HepG2 (cell line): ENCODE results near the gene CLDN4. TPM values are rescaled to one million over a fixed set of nuclear protein-coding genes. Genes with fewer than 3 reads are reported as not detected.

Source experiments
- ATAC-seq: fragments of 200-7000 bp; cut with Tn5 transposase; 3 replicates; pipeline ENCODE4 v1.9.1; 2020; ENCODE audit warnings: mild to moderate bottlenecking, moderate library complexity
- BruUV-seq: library from RNA; stranded (reverse); fragments of 400-500 nt; replicated peaks from 2 replicates; lab custom pipeline; 2021; lab: Mats Ljungman, UMichigan
- CTCF ChIA-PET: fragments of 300-600 bp; formaldehyde crosslinking; extraction: SDS; loops from one replicate; lab custom pipeline; 2021; ENCODE audit warnings: low total read pairs, inconsistent platforms, low intra/inter-chr PET ratio; lab: Yijun Ruan, JAX
- POLR2A ChIA-PET: fragments of 350-600 bp; sonication (Branson Sonifier 250); formaldehyde crosslinking; loops from one replicate; lab custom pipeline; 2020; ENCODE audit warnings: antibody characterized with exemption, inconsistent platforms; lab: Yijun Ruan, JAX
- DNase-seq: peaks from one replicate; pipeline ENCODE4 v3.0.0-alpha.2; 2015; ENCODE audit warnings: low spot score
- FAIRE-seq: peaks from 3 replicates; lab custom pipeline; 2011; peaks lifted over from hg19 to GRCh38; lab: Jason Lieb, UNC
- H2AFZ ChIP-seq: one replicate; pipeline ENCODE4 v1.6.1; 2011; ENCODE audit warnings: low read length, inconsistent platforms
- H3K27ac ChIP-seq: fragments of 300-600 bp; 3 replicates; pipeline ENCODE4 v1.8.0; 2011; ENCODE audit warnings: mixed run types, mild to moderate bottlenecking, mixed read lengths, low read length, inconsistent platforms; ENCODE audit not compliant: insufficient read depth; ENCODE audit errors: extremely low read length
- H3K27me3 ChIP-seq, 2 experiments: fragments of 200-600 bp in 1 of 2; 2 replicates in 1 of 2; 3 replicates in 1 of 2; pipeline versions ENCODE4 v1.6.0 to v1.8.0; 2011; ENCODE audit warnings: low read length in 2 of 2, mild to moderate bottlenecking in 2 of 2, moderate library complexity in 2 of 2, inconsistent platforms in 1 of 2; ENCODE audit not compliant: insufficient read depth in 2 of 2, control insufficient read depth in 1 of 2
- H3K36me3 ChIP-seq, 2 experiments: fragments of 200-600 bp in 1 of 2; replicated peaks in 1 of 2; 2 replicates in 1 of 2; 3 replicates in 1 of 2; pipeline versions ENCODE4 v1.5.1 to v1.8.0; 2011; ENCODE audit warnings: low read length in 2 of 2, inconsistent platforms in 1 of 2; ENCODE audit not compliant: insufficient read depth in 2 of 2, control insufficient read depth in 1 of 2
- H3K4me1 ChIP-seq: 2 replicates; pipeline ENCODE4 v1.5.1; 2012; ENCODE audit warnings: low read length, inconsistent platforms; ENCODE audit not compliant: insufficient read depth
- H3K4me2 ChIP-seq: 2 replicates; pipeline ENCODE4 v1.6.0; 2011; ENCODE audit warnings: low read depth, low read length, inconsistent platforms
- H3K4me3 ChIP-seq, 3 experiments: fragments of 200-600 bp in 1 of 3; sonication (generic), shearing (Covaris generic) in 1 of 3; replicated peaks in 1 of 3; 2 replicates each; pipeline ENCODE4 v1.5.1; 2011 to 2016; ENCODE audit warnings: low read length in 3 of 3, inconsistent platforms in 2 of 3, low read depth in 2 of 3, mild to moderate bottlenecking in 2 of 3, control low read depth in 1 of 3, mixed read lengths in 1 of 3; ENCODE audit not compliant: insufficient read depth in 1 of 3
- H3K79me2 ChIP-seq: one replicate; pipeline ENCODE4 v1.6.1; 2011; ENCODE audit warnings: low read length, inconsistent platforms; ENCODE audit not compliant: insufficient read depth
- H3K9ac ChIP-seq: 2 replicates; pipeline ENCODE4 v1.6.0; 2011; ENCODE audit warnings: mild to moderate bottlenecking, low read depth, low read length, inconsistent platforms; ENCODE audit not compliant: insufficient read depth
- H3K9me3 ChIP-seq: 2 replicates; pipeline ENCODE4 v1.5.1; 2012; ENCODE audit warnings: mild to moderate bottlenecking, low read length
- H4K20me1 ChIP-seq: 2 replicates; pipeline ENCODE4 v1.6.0; 2011; ENCODE audit warnings: inconsistent platforms, mild to moderate bottlenecking, low read length, moderate library complexity; ENCODE audit not compliant: insufficient read depth
- JARID2 ChIP-seq: sonication (generic); formaldehyde crosslinking; IDR thresholded peaks from 2 replicates; pipeline ENCODE4 v1.8.1; 2023; ENCODE audit warnings: missing genetic modification reagents, inconsistent platforms; ENCODE audit not compliant: insufficient replicate concordance
- XBP1 ChIP-seq: sonication (generic); formaldehyde crosslinking; IDR thresholded peaks from 2 replicates; pipeline ENCODE4 v1.5.0; 2020; ENCODE audit warnings: missing genetic modification reagents
- ZNF18 ChIP-seq: sonication (generic); formaldehyde crosslinking; IDR thresholded peaks from 2 replicates; pipeline ENCODE4 v1.8.0; 2022; ENCODE audit warnings: mild to moderate bottlenecking, missing genetic modification reagents; ENCODE audit not compliant: insufficient replicate concordance
- ZNF430 ChIP-seq: sonication (generic); formaldehyde crosslinking; IDR thresholded peaks from 2 replicates; pipeline ENCODE4 v1.9.0; 2021; ENCODE audit warnings: mild to moderate bottlenecking, missing genetic modification reagents
- ZNF772 ChIP-seq: sonication (generic); formaldehyde crosslinking; IDR thresholded peaks from 2 replicates; pipeline ENCODE4 v1.5.0; 2020; ENCODE audit warnings: mild to moderate bottlenecking, missing genetic modification reagents
- ZNF773 ChIP-seq: sonication (generic); formaldehyde crosslinking; IDR thresholded peaks from 2 replicates; pipeline ENCODE4 v1.4.0; 2020; ENCODE audit warnings: missing genetic modification reagents, borderline replicate concordance
- WGBS: methylation state at CpG from one replicate; pipeline ENCODE4 v1.1.6; 2017; ENCODE audit warnings: low lambda C conversion rate; 5-methylcytosine and 5-hydroxymethylcytosine counted together
- in situ Hi-C: cut with HindIII; loops from 2 replicates; pipeline ENCODE4 v1.10.0; 2017; ENCODE audit warnings: low pct_unique_long_range_greater_than_20kb; ENCODE audit not compliant: extremely low pct_ligation_motif_present
- intact Hi-C: fragments of 100-400 bp; cut with micrococcal nuclease; formaldehyde crosslinking; loops from one replicate; pipeline ENCODE4 v1.10.0; 2022; ENCODE audit not compliant: unreplicated experiment
- polyA plus RNA-seq, 8 experiments: library from polyadenylated mRNA; depleted of rRNA in 3 of 8; stranded (reverse) in 7 of 8; unstranded in 1 of 8; fragments of >200 nt; fragmentation: Illumina TruSeq in 4 of 8; extraction: Trizol in 4 of 8; gene quantifications; 2 replicates each; pipeline versions ENCODE4 v1.2.1 to v1.2.3, GENCODE V29; 2011 to 2016; ENCODE audit warnings: low read depth in 4 of 8, missing spikeins in 1 of 8, mixed read lengths in 1 of 8; ENCODE audit not compliant: insufficient read depth in 1 of 8
- total RNA-seq, 5 experiments: library from RNA; depleted of rRNA; stranded (reverse); fragments of >200 nt; fragmentation: Illumina TruSeq; extraction: Trizol; gene quantifications; 2 replicates each; pipeline ENCODE4 v1.2.3, GENCODE V29; 2016; ENCODE audit warnings: low read depth in 1 of 5
- TF ChIP-seq, protein P1 (sequence below): sonication (generic); formaldehyde crosslinking; IDR thresholded peaks from 2 replicates; pipeline ENCODE4 v1.4.0; 2020; ENCODE audit warnings: mild to moderate bottlenecking, low read depth, missing genetic modification reagents
- TF ChIP-seq, protein P2 (sequence below), 2 experiments: fragments of 450-650 bp in 1 of 2; sonication (generic) in 1 of 2; formaldehyde crosslinking in 1 of 2; IDR thresholded peaks; 2 replicates each; pipeline versions ENCODE4 v1.6.1 to v1.8.0; 2016 to 2022; ENCODE audit warnings: antibody characterized with exemption in 1 of 2, mild to moderate bottlenecking in 1 of 2, missing genetic modification reagents in 1 of 2

CLDN4 gene
- total and polyA plus RNA-seq, 2 of the 13 experiments (the other 11 are each of a cell fraction or from before 2014, with no cell fraction given), result 28.2 to 35.7 TPM

DNA sequence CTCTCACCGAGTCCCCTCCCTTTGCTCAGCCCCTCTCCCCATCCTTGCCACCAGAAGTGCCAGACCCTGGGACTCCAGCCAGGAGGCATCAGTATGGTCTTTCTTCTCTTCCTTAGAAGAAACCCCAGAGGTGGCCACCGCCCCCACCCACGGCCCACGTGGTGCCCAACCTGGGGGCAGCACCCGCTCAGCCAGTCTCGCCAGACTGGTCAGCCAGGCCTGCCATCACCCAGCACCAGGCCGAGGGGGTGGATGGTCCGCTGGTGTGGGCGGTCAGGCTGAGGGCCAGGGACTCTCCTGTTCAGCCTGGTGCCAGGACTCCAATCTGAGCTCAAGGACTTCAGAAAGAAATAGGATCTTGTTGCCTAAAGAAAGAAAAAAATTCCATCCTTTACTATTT lies 5.8 kb upstream of the CLDN4 start:
- Histone ChIP-seq H4K20me1 (no peaks in the 10 kb centered on the region), H3K4me1 (peaks cover 54% of the 10 kb centered on the region), H3K9ac (no peak overlapping the region), H3K27me3 (peaks cover 0 to 31% of the 10 kb centered on the region in 2 experiments; a peak in 3 of 5 replicates), H3K4me2 (no peak overlapping the region), H3K79me2 (no peaks in the 10 kb centered on the region), H3K4me3 (no peak overlapping the region), H3K27ac (no peak overlapping the region), H3K36me3 (no peaks in the 10 kb centered on the region), H2AFZ (no peak overlapping the region), H3K9me3 (no peaks in the 10 kb centered on the region)
- WGBS, result 35% methylated on average over 6 of the region's 9 CpGs
- no peak for ATAC-seq
- TF ChIP-seq, protein P1, sequence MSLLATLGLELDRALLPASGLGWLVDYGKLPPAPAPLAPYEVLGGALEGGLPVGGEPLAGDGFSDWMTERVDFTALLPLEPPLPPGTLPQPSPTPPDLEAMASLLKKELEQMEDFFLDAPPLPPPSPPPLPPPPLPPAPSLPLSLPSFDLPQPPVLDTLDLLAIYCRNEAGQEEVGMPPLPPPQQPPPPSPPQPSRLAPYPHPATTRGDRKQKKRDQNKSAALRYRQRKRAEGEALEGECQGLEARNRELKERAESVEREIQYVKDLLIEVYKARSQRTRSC (CRISPR knock-in tag), result no peak
- TF ChIP-seq JARID2 (CRISPR knock-in tag) (no peak), ZNF772 (CRISPR knock-in tag) (no peak), ZNF18 (CRISPR knock-in tag) (no peak), ZNF430 (CRISPR knock-in tag) (no peak), XBP1 (CRISPR knock-in tag) (no peak), ZNF773 (no peak)
- TF ChIP-seq, protein P2, sequence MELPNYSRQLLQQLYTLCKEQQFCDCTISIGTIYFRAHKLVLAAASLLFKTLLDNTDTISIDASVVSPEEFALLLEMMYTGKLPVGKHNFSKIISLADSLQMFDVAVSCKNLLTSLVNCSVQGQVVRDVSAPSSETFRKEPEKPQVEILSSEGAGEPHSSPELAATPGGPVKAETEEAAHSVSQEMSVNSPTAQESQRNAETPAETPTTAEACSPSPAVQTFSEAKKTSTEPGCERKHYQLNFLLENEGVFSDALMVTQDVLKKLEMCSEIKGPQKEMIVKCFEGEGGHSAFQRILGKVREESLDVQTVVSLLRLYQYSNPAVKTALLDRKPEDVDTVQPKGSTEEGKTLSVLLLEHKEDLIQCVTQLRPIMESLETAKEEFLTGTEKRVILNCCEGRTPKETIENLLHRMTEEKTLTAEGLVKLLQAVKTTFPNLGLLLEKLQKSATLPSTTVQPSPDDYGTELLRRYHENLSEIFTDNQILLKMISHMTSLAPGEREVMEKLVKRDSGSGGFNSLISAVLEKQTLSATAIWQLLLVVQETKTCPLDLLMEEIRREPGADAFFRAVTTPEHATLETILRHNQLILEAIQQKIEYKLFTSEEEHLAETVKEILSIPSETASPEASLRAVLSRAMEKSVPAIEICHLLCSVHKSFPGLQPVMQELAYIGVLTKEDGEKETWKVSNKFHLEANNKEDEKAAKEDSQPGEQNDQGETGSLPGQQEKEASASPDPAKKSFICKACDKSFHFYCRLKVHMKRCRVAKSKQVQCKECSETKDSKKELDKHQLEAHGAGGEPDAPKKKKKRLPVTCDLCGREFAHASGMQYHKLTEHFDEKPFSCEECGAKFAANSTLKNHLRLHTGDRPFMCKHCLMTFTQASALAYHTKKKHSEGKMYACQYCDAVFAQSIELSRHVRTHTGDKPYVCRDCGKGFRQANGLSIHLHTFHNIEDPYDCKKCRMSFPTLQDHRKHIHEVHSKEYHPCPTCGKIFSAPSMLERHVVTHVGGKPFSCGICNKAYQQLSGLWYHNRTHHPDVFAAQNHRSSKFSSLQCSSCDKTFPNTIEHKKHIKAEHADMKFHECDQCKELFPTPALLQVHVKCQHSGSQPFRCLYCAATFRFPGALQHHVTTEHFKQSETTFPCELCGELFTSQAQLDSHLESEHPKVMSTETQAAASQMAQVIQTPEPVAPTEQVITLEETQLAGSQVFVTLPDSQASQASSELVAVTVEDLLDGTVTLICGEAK (IDR thresholded peaks at IDR 0.05), result no peak
- TF ChIP-seq, protein P2 (CRISPR knock-in tag; IDR thresholded peaks at IDR 0.05), result no peak
- ChIA-PET POLR2A (interaction anchor here (3.5 kb wide), 1 partner anchor 18 kb away, joined by 14 read pairs; the partner anchor contains the start of gene METTL27), CTCF (no interaction called here)
- intact Hi-C loops, result no loop called here
- no TSS peak for BruUV-seq
- no peak for FAIRE-seq
- in situ Hi-C loops, result no loop called here
- DNase-seq, result no peak
